NCI-H69 (cell line): ENCODE measurements around the gene SMIM5.

Experiments used
- DNase-seq: peaks from one replicate; lab custom pipeline; 2025; lab: John Stamatoyannopoulos, UW

SMIM5 gene

GRCh38 chr17:75639771-75640555 lies 6.7 kb downstream of the SMIM5 start:
- DNase-seq: no peak

DNA sequence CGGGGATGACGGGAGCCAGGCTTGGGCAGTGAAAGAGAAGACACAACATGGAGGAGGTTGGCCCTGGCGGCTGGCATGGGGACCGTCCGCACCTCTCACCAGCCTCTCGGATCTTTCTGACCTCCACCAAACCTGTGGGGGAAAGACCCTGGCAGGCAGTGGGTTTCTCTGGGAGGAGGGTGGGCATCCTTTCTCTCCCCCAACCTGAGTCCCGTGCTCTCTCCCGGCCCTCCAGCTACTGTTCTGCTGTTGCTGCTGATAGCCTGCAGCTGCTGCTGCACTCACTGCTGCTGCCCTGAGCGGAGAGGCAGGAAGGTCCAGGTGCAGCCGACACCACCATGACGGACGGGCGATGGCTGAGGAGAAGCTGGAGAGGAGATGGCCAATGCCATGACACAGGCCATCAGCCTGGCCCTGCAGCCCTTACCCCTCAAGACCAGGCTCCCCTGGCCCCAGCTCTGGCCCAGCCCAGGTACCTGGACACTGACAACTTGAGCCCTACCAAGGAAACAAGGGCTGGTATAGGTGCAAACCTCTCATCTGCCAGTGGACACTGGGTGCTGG lies 7.4 kb downstream of the SMIM5 start:
- DNase-seq: no peak

DNA sequence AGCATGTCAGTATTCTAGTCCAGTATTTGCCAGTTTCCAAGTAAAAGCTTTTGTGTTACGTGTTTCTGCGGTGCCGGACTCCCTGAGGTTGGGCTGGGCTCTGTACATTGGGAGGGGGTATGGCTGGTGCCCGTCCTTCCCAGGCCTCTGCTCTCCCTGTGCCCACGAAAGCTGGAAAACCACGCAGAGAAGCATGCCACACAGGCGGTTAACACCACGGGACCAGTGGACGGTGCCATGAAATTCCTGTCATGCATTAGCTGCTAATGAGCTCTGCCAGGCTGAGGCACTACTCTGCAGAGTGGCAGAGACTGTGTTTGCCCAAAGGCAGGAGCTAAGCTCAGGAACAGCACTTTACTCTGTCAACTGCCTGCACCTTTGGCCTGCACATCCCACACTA lies 8.1 kb downstream of the SMIM5 start:
- no peak for DNase-seq

DNA sequence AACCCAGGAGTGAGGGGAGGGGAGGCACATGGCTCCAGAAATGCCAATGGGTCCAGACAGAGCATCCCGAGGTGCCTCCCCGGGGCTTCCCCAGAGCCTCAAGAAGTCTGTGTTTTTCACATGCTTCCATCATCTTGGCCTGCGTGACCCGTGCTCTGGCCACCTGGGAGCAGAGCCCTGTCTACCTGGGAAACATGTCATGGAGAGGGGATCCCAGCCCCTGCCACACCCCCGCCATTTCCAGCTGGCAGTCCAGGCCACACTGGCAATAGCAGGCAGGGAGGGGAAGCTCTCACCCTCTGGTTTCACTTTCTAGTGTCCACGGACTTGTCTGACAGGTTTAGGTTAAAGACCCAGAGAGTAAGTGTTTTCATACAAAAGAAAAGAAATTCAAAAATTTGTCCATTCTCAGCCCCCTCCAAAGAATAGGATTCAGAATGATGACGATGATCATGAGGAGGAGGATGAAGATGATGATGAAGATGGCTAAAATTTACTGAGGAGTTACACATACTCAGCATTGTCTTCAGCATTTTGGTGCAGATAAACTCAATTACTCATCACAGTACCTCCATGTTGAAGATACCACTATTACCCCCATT lies 9.0 kb downstream of the SMIM5 start:
- DNase-seq: no peak

DNA sequence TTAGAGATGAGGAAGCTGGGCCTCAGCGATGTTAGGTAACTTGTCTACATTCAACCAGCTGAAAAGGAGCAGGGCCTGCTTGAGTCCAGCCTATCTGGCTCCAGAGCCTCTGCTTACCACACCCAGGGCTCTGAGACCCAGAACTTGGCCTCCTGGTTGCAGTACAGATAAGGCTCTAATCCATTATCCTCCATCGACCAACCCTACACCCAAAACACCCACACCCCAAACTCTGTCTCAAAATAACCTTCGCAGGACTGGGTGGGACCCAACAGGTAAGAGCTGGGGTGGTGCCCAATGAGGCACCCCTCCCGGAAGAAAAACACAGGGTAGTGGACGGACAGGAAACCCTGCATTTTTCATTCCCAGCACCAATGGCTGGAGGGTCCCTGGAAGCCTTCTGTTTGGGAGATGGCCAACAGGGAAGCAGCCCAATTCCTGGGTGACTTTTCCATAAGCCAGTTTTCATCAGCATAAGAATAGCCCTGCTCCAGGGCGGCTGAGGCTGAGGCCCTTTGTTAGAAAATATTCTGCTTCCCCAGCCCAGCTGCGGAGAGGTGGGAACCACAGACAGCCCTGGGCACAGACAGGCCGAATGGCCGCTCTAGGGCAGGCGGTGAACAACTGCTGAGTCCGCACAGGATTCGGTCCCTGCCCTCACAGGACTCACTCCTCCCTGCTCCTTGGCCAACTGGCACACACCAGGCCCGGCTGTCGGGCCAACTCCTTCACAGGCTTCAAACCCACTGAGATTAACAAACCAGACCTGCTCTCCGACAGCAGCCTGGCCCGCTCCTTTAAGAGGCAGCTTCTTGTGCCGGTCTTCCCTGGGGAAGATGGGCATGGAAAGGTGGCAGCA lies 9.8 kb downstream of the SMIM5 start:
- DNase-seq: no peak

GRCh38 chr17:75643643-75644017 lies 10.4 kb downstream of the SMIM5 start:
- DNase-seq: no peak

DNA sequence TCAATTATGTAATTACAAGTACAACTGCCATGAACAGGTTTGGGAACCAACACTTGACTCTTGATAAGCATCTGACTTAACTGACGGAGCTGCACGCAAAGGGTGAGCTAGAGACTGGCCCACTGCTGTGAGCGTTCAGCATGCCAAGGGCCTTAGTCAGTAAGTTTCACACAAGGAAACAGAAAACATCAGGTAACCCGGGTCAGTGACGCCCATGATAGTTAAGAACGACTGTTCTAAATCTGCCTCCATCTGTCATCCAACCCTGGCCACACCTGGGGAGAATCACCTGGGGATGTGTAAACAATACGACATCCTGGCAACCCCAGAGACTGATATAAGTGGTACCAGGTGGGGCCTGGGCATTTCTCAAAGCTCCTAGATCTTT lies 12.3 kb downstream of the SMIM5 start:
- peak; percentile 99 for DNase-seq

GRCh38 chr17:75645889-75646637 lies 12.8 kb downstream of the SMIM5 start:
- peak; percentile 71 for DNase-seq

DNA sequence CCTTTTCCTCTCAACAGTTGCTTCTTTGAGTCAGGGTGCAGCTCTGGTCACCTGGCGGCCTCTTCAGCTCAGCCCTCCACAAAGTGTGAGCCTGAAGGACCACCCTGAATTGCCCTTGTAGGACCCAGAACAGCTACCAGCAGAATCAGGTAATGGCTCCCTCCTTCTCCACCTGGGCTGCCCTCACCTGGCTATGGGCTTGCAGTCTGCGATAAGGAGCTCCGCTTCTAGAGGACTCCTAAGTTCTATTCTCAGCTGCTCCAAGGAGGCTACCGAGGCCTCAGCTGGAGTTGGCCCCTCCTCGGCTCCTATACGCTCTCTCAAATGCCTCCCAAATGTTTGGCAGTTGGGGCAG lies 13.4 kb downstream of the SMIM5 start:
- DNase-seq: no peak

DNA sequence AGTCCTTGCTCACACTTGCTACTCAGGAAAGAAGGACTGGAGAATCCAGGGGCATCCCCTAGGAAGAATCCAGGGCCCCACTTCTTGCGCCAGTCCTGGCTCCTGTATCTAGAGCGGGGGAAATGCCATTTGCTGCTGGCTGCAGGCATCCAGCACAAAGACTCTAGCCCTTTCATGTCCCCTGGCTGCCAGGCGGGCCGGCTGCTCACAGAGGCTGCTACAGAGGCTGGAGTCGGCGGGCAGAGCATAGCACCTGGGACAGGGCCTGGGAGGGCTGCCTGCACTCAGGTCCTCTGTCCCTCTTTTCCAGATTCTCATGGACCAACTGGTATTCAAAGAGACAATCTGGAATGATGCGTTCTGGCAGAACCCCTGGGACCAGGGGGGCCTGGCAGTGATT lies 13.8 kb downstream of the SMIM5 start:
- DNase-seq: no peak

DNA sequence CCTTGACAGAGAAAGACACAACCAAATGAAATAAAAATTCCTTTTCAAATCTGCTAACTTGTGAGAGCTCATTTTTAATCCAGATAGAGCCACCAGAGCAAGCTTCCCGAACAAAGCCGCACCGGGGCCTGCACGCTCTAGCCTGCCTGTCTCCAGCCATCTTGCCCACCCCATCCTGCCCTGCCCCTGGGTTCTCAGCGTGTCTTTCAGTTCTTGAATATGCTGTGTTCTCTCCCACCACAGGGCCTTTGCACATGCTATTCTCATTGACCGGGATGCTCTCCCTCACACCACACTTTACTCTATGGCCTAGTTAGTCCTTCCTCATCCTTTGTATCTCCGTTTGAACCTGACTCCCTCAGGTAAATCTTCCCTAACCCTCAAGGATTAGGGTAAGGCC lies 14.7 kb downstream of the SMIM5 start:
- no peak for DNase-seq

DNA sequence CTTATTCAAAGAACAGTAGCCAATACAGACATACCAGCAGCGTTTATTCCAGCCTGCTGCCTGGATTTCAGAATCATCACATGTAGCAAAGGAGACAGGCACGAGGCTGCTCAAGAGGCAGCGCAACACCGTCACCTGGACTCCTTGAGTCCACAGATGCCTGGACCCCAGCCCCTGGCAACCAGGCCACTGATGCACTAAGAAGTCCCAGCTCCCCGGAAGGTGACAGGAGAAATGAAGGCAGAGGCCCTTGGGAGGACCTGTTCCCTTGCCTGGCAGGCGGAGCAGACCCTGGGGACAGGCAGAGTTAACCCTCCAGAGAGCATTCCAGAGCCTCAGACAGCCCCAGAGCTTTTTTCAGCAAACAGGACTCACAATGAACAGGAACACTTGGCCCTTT lies 16.5 kb downstream of the SMIM5 start:
- no peak for DNase-seq

DNA sequence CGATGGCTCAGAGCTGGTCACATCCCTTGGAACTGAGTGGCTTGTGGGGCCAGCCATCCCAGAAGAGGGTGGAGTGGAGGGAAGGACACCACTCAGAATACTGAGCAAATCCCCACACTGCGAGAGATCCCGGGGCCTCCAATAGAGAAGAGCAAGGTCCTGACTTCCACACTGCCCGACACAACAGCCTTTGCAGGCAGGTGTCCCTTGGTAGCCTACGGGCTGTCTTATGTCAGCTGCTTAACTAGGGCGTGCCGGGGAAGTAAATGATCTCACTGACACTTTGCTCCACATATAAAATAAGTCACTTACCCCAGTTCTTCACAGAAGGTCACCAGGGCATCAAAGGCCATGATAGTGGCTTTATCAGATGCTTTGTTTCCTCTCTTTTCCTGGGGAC lies 17.6 kb downstream of the SMIM5 start:
- DNase-seq: no peak

- DNase-seq: no peak
Measured at GRCh38 chr17:75652341-75652740, 19.1 kb downstream of the SMIM5 start.

- peak; percentile 68 for DNase-seq
Measured at GRCh38 chr17:75652934-75653549, 19.8 kb downstream of the SMIM5 start.

- peak; percentile 44 for DNase-seq
Measured at GRCh38 chr17:75654176-75654575, 20.9 kb downstream of the SMIM5 start.

GRCh38 chr17:75658237-75658636 lies 25.0 kb downstream of the SMIM5 start:
- DNase-seq: no peak

GRCh38 chr17:75661531-75661930 lies 28.3 kb downstream of the SMIM5 start:
- no peak for DNase-seq

DNA sequence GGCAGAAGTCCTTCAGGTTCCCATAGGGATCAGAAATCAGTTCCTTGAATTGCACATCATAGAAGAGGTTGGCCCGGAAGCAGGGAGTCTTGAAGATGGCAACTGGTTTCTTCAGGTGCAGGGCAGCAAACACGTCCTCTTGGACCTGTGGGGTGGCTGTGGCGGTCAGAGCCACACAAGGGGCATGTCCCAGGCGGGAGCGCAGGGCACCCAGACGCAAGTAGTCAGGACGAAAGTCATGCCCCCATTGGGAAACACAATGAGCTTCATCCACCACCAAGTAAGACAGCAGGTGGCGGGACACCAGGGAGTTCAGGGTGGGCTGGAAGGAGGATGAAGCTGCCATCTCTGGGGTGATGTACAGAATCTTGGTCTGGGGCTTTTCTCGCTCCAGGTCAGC lies 29.3 kb downstream of the SMIM5 start:
- no peak for DNase-seq

GRCh38 chr17:75664099-75664549 lies 30.9 kb downstream of the SMIM5 start:
- no peak for DNase-seq

DNA sequence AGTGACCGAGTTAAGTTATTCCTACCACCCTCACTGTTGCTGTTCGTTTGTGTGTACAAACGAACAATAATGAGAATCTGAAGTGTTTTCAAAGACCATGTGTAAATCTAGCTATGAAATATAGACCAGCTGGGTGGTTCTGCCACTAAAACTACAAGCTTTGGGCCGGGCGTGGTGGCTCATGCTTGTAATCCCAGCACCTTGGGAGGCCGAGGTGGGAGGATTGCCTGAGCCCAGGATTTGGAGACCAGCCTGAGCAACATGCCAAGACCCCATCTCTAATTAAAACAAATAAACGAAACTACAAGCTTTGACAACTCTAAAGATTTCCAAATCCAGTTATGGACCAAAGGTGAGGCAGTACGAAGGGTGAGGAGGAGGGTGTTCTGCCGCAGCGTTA lies 32.7 kb downstream of the SMIM5 start:
- DNase-seq: no peak
